ENCODE data around the gene STPG2. TPM values are rescaled to one million over a fixed set of nuclear protein-coding genes. Genes with fewer than 3 reads are reported as not detected.

Gene STPG2
- total and polyA plus RNA-seq, 12 donors: 0.07 to 1.8 (median 0.61) TPM; not detected in 3

- H3K27ac ChIP-seq: no peak overlapping the region
- no peaks in the 10 kb centered on the region for H3K4me1 ChIP-seq (replicated peaks in 1 of 2)
- H3K4me3 ChIP-seq: no peak overlapping the region
- no peaks in the 10 kb centered on the region for H3K27me3 ChIP-seq
- no peaks in the 10 kb centered on the region for H3K9me3 ChIP-seq (replicated peaks in 1 of 3)
- TF ChIP-seq CTCF (IDR thresholded peaks at IDR 0.05) (no peak), POLR2A (IDR thresholded peaks at IDR 0.05) (no peak)
- WGBS, 4 donors: 44 to 97% (median 77%) methylated on average over 2 of the region's 2 CpGs
- DNase-seq: no peak
- intact Hi-C loops (cut with DNase I): no loop called here
- H3K36me3 ChIP-seq (replicated peaks in 1 of 2): no peaks in the 10 kb centered on the region
Observed at GRCh38 chr4:97900229-97900628, 243.0 kb downstream of the STPG2 start.

GRCh38 chr4:97892592-97893266, 250.5 kb downstream of the STPG2 start:
- Histone ChIP-seq H3K9me3 (replicated peaks in 1 of 3) (no peaks in the 10 kb centered on the region), H3K4me1 (replicated peaks in 1 of 2) (no peaks in the 10 kb centered on the region), H3K27ac (no peak overlapping the region), H3K36me3 (replicated peaks in 1 of 2) (no peaks in the 10 kb centered on the region), H3K27me3 (no peaks in the 10 kb centered on the region), H3K4me3 (no peak overlapping the region)
- intact Hi-C loops (cut with DNase I): no loop called here
- no peak for DNase-seq
- WGBS, 4 donors: 40 to 67% (median 58%) methylated on average over 1 of the region's 1 CpG
- no peak for TF ChIP-seq POLR2A (IDR thresholded peaks at IDR 0.05)
- no peak for TF ChIP-seq CTCF (IDR thresholded peaks at IDR 0.05)

DNA sequence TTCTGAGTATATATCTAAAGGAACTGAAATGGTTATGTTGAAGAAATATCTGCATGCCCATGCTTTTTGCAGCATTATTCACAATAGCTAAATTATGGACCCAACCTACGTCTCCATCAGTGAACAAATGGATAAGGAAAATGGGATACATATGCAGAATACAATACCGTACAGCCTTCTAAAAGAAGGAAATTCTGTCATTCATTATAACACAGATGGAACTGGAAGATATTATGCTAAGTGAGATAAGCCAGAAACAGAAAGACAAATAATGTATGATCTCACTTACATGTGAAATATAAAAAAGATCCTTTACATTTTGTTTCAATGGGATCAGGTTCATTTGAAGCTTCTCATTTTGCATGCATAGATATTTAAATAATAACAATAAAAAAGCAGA, 263.3 kb downstream of the STPG2 start:
- WGBS, 4 donors: 75 to 78% (median 76%) methylated on average over 2 of the region's 2 CpGs

GRCh38 chr4:97868097-97868496, 275.2 kb downstream of the STPG2 start:
- Histone ChIP-seq H3K4me1 (replicated peaks in 1 of 2) (no peaks in the 10 kb centered on the region), H3K4me3 (no peak overlapping the region), H3K9me3 (replicated peaks in 1 of 3) (no peaks in the 10 kb centered on the region), H3K27ac (no peak overlapping the region), H3K36me3 (replicated peaks in 1 of 2) (no peaks in the 10 kb centered on the region), H3K27me3 (no peaks in the 10 kb centered on the region)
- TF ChIP-seq POLR2A (IDR thresholded peaks at IDR 0.05) (no peak), CTCF (IDR thresholded peaks at IDR 0.05) (no peak)
- WGBS, 4 donors: 51 to 66% (median 60%) methylated on average over 4 of the region's 4 CpGs
- intact Hi-C loops (cut with DNase I): no loop called here
- no peak for DNase-seq

More for the DNA sequence above, 263.3 kb downstream of the STPG2 start:
- Histone ChIP-seq H3K4me3 (no peak overlapping the region), H3K27me3 (no peaks in the 10 kb centered on the region), H3K4me1 (replicated peaks in 1 of 2) (no peaks in the 10 kb centered on the region), H3K9me3 (replicated peaks in 1 of 3) (peaks cover 0 to 4% (median 0%) of the 10 kb centered on the region in 3 donors), H3K36me3 (replicated peaks in 1 of 2) (no peaks in the 10 kb centered on the region), H3K27ac (no peak overlapping the region)
- DNase-seq: no peak
- intact Hi-C loops (cut with DNase I): no loop called here
- TF ChIP-seq CTCF (IDR thresholded peaks at IDR 0.05): no peak
- TF ChIP-seq POLR2A (IDR thresholded peaks at IDR 0.05): no peak
